Endothelial cell (in vitro differentiated cells): ENCODE measurements around the gene CD3E. TPM values are rescaled to one million over a fixed set of nuclear protein-coding genes. Genes with fewer than 3 reads are reported as not detected.

ENCODE experiments used
- DNase-seq: peaks from one replicate; pipeline ENCODE4 v3.0.0; 2021; ENCODE audit warnings: low spot score
- H3K27ac Mint-ChIP-seq: one replicate; pipeline ENCODE4 v1.8.0; 2021; ENCODE audit warnings: mixed read lengths, inconsistent platforms; ENCODE audit not compliant: unreplicated experiment
- H3K27me3 Mint-ChIP-seq: one replicate; pipeline ENCODE4 v1.8.0; 2021; ENCODE audit warnings: mild to moderate bottlenecking, moderate library complexity, mixed read lengths, inconsistent platforms; ENCODE audit not compliant: unreplicated experiment
- H3K36me3 Mint-ChIP-seq: one replicate; pipeline ENCODE4 v1.8.0; 2021; ENCODE audit warnings: mild to moderate bottlenecking, low read depth, mixed read lengths, inconsistent platforms; ENCODE audit not compliant: unreplicated experiment
- H3K4me1 Mint-ChIP-seq: one replicate; pipeline ENCODE4 v1.8.0; 2021; ENCODE audit warnings: mild to moderate bottlenecking, mixed read lengths, inconsistent platforms; ENCODE audit not compliant: unreplicated experiment
- H3K4me3 Mint-ChIP-seq: one replicate; pipeline ENCODE4 v1.8.0; 2021; ENCODE audit warnings: mild to moderate bottlenecking, mixed read lengths, inconsistent platforms; ENCODE audit not compliant: unreplicated experiment
- H3K9me3 Mint-ChIP-seq: one replicate; pipeline ENCODE4 v1.8.0; 2021; ENCODE audit warnings: mixed read lengths, inconsistent platforms; ENCODE audit not compliant: unreplicated experiment
- total RNA-seq: library from RNA; stranded (reverse); fragmentation: NEBNext Ultra II Directional; extraction: Animal tissue kit (Norgen Biotek cat#: 25700); gene quantifications from one replicate; pipeline ENCODE4 v1.2.1, GENCODE V29; 2021; ENCODE audit not compliant: unreplicated experiment
- TF ChIP-seq, protein P1 (sequence below): fragments of 200-600 bp; sonication (generic); IDR thresholded peaks from one replicate; pipeline ENCODE4 v1.5.0; 2021; ENCODE audit warnings: antibody characterized with exemption; ENCODE audit not compliant: unreplicated experiment

CD3E gene
- total RNA-seq, 1 donor from 2014 or later = not detected

DNA sequence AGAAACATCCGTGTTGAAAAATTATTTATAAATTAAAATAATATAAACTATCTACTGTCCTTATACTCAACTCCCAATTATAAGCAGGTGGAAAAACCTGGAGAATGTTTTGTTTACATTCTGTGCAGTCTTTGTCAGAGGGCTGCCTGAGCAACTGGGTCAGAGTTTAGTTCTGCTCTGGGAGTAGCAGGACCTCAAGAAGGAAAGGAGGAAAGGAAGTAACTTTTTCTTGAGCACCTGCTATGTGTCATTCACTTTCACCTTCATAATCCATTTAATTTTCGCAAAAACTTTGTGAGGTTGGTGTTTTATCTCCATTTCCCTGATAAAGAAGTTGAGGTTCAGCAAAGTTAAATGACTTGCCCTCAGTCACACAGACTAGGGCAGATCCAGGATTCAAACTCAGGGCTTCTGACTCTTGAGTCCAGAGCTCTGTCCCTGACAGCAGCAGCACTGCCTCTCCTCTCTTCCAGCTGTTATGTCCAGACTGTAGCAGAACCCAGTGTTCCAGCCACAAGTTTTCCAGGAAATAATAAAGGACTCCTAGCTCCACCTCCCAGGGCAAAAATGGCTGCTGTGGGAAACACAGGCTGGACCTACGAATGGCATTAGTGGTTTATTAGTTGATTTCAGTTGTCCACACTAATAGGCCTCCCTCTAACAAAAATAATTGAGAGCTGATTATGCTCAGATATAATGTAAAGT is 6.4 kb downstream of the CD3E start:
- H3K4me3 Mint-ChIP-seq = no peak overlapping the region
- DNase-seq = no peak
- H3K9me3 Mint-ChIP-seq = no peaks in the 10 kb centered on the region
- no peak overlapping the region for H3K27ac Mint-ChIP-seq
- TF ChIP-seq, protein P1, sequence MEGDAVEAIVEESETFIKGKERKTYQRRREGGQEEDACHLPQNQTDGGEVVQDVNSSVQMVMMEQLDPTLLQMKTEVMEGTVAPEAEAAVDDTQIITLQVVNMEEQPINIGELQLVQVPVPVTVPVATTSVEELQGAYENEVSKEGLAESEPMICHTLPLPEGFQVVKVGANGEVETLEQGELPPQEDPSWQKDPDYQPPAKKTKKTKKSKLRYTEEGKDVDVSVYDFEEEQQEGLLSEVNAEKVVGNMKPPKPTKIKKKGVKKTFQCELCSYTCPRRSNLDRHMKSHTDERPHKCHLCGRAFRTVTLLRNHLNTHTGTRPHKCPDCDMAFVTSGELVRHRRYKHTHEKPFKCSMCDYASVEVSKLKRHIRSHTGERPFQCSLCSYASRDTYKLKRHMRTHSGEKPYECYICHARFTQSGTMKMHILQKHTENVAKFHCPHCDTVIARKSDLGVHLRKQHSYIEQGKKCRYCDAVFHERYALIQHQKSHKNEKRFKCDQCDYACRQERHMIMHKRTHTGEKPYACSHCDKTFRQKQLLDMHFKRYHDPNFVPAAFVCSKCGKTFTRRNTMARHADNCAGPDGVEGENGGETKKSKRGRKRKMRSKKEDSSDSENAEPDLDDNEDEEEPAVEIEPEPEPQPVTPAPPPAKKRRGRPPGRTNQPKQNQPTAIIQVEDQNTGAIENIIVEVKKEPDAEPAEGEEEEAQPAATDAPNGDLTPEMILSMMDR = no peak
- H3K27me3 Mint-ChIP-seq = peaks cover 2% of the 10 kb centered on the region
- H3K4me1 Mint-ChIP-seq = peaks cover 14% of the 10 kb centered on the region
- H3K36me3 Mint-ChIP-seq = no peaks in the 10 kb centered on the region

DNA sequence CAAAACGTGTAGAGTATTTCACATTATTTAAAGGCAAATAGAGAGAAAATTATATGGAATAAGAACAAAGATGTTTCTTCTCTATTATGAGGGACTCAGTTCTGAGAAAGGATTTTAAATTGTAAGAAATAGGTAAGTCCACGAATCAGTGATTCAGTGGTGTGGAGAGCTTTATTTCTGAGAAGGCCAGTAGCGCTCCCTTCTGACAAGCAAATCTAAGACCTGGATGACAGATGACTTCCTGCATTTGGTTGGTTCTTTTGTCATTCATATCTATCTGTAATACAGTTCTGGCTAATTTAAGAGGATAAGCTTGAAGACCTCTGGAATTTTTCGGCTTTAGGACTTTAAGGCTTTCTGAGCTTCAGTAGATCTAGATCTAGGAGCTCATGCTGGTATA is 7.0 kb downstream of the CD3E start:
- H3K4me3 Mint-ChIP-seq = no peak overlapping the region
- peaks cover 18% of the 10 kb centered on the region for H3K4me1 Mint-ChIP-seq
- peaks cover 2% of the 10 kb centered on the region for H3K27me3 Mint-ChIP-seq
- TF ChIP-seq, protein P1 = no peak
- H3K27ac Mint-ChIP-seq = no peak overlapping the region
- no peaks in the 10 kb centered on the region for H3K9me3 Mint-ChIP-seq
- DNase-seq = no peak
- no peaks in the 10 kb centered on the region for H3K36me3 Mint-ChIP-seq

DNA sequence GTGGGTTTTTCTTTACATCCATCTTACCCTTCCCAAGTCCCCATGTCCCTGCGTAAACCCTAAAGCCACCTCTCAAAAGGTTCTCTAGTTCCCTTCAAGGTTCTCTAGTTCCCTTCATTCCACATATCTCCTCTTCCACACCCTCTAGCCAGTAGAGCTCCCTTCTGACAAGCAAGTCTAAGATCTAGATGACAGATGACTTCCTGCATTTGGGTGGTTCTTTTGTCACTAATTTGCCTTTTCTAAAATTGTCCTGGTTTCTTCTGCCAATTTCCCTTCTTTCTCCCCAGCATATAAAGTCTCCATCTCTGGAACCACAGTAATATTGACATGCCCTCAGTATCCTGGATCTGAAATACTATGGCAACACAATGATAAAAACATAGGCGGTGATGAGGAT is 7.8 kb downstream of the CD3E start:
- no peaks in the 10 kb centered on the region for H3K9me3 Mint-ChIP-seq
- no peaks in the 10 kb centered on the region for H3K36me3 Mint-ChIP-seq
- H3K27ac Mint-ChIP-seq = no peak overlapping the region
- H3K27me3 Mint-ChIP-seq = peaks cover 2% of the 10 kb centered on the region
- DNase-seq = no peak
- H3K4me3 Mint-ChIP-seq = no peak overlapping the region
- TF ChIP-seq, protein P1 = no peak
- H3K4me1 Mint-ChIP-seq = peaks cover 19% of the 10 kb centered on the region

DNA sequence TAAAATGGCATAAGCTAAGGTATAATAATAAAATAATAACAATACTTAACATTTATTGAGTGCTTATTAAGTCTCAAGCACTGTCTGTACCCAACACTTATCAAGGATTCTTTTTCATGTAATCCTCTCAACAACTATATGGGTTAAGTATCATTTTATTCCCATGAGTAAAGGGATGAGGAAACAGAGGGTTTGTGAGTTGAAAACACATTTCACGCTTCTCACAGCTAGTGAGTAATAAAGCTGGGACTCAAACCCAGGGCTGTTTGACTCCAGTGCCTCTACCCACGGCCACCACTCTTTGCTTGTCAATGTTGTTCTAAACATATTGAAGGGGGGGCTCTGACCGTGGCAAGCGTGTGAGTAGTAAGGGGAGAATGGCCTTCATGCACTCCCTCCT is 8.7 kb downstream of the CD3E start:
- no peak for DNase-seq
- no peaks in the 10 kb centered on the region for H3K36me3 Mint-ChIP-seq
- no peak overlapping the region for H3K4me3 Mint-ChIP-seq
- peaks cover 2% of the 10 kb centered on the region for H3K27me3 Mint-ChIP-seq
- TF ChIP-seq, protein P1 = no peak
- no peak overlapping the region for H3K27ac Mint-ChIP-seq
- peaks cover 19% of the 10 kb centered on the region for H3K4me1 Mint-ChIP-seq
- no peaks in the 10 kb centered on the region for H3K9me3 Mint-ChIP-seq

- TF ChIP-seq, protein P1 = no peak
- no peak for DNase-seq
- H3K27me3 Mint-ChIP-seq = peaks cover 2% of the 10 kb centered on the region
- H3K36me3 Mint-ChIP-seq = no peaks in the 10 kb centered on the region
- H3K27ac Mint-ChIP-seq = no peak overlapping the region
- no peak overlapping the region for H3K4me3 Mint-ChIP-seq
- H3K9me3 Mint-ChIP-seq = no peaks in the 10 kb centered on the region
- H3K4me1 Mint-ChIP-seq = peaks cover 19% of the 10 kb centered on the region
These were observed 10.5 kb downstream of the CD3E start for GRCh38 chr11:118314988-118315411.
